Fibroblast of skin of right quadriceps (primary cell): ENCODE data around the gene RXYLT1.
"Not testable (repeated sequence)": the region's sequence is repeated elsewhere in the genome, so short reads cannot be mapped to it uniquely, and the experiment has no call there.

ENCODE experiments used
- DNase-seq: peaks from one replicate; pipeline ENCODE4 v3.0.0-alpha.2; 2013

Gene RXYLT1

GRCh38 chr12:63804746-63805145 lies 25.0 kb downstream of the RXYLT1 start:
- no peak for DNase-seq

DNA sequence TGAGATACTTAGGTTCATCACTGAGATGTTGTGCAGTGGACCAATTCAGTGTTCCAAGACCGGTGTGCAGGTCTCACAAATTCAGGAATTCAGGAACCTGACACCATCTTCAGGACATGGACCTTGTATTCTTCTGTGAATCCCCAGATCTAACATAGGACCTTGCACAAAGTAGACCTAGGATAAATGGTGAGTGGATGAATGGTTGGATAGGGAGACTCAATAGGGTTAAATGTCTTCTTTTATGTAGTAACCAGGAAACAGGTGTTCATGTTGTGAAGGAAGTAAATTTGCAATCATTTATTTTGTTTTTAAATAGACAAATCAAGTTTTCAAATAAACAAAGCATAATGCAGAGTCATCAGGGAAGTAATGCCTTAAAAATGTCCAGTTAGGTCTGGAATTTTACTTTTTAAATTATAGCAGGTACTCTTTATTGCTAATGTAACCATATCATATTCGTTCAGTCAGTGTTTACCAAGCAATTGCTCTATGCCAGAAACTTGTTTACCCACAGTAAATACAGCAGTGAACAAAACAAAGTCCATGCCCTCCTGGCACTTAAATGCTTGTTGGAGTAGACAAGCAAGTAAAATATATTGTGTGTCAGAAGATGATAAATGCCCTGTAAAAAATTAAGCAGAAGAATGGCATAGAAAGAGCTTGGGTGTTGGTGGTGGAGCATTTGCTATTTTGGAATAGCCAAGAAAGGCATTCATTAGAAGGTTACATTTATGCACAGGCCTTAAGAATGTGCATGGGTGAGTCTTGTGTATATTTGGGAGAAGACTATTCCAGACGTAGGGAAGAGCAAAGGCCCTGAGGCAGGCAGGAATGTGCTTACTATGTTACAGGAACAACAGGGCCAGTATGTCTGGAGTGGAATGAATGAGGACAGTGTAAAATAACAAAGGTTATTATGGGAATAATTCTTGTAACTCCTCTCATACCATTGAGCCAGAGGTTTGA lies 26.3 kb downstream of the RXYLT1 start:
- no peak for DNase-seq

- peak; percentile 1 for DNase-seq
These were observed 28.9 kb downstream of the RXYLT1 start for GRCh38 chr12:63808631-63809030.

GRCh38 chr12:63809566-63809965 lies 29.9 kb downstream of the RXYLT1 start:
- no peak for DNase-seq

- no peak for DNase-seq
These were observed 31.6 kb downstream of the RXYLT1 start for GRCh38 chr12:63811334-63811733.

- no peak for DNase-seq
These were observed 32.0 kb downstream of the RXYLT1 start for GRCh38 chr12:63811755-63812154.

- no peak for DNase-seq
These were observed 34.5 kb downstream of the RXYLT1 start for GRCh38 chr12:63814146-63814772.

- DNase-seq, result no peak
These were observed 35.8 kb downstream of the RXYLT1 start for GRCh38 chr12:63815482-63815852.

GRCh38 chr12:63816031-63816430 lies 36.3 kb downstream of the RXYLT1 start:
- no peak for DNase-seq

DNA sequence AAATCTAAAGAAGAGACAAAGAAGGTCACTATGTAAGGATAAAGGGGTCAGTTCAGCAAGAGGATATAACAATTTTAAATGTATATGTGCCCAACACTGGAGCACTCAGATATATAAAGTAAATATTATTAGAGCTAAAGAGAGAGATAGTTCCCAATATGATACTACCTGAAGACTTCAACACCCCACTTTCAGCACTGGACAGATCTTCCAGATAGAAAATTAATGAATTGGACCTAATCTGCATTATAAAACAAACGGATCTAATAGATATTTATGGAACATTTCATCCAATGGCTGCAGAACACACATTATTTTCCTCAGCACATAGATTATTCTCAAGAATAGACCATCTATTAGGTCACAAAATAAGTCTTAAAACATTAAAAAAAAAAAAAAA lies 40.7 kb downstream of the RXYLT1 start:
- DNase-seq, result no peak

- DNase-seq, result peak; percentile 38
These were observed 42.1 kb downstream of the RXYLT1 start for GRCh38 chr12:63821781-63822251.

DNA sequence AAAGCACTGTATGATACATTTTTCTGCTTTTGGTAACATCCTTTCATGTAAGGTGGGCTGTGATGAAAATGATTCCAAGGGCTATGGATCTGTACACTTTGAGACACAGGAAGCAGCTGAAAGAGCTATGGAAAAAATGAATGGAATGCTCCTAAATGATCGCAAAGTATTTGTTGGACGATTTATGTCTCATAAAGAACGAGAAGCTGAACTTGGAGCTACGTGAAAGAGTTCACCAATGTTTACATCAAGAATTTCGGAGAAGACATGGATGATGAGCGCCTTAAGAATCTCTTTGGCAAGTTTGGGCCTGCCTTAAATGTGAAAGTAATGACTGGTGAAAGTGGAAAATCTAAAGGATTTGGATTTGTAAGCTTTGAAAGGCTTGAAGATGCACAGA lies 42.6 kb downstream of the RXYLT1 start:
- peak; percentile 83 for DNase-seq

DNA sequence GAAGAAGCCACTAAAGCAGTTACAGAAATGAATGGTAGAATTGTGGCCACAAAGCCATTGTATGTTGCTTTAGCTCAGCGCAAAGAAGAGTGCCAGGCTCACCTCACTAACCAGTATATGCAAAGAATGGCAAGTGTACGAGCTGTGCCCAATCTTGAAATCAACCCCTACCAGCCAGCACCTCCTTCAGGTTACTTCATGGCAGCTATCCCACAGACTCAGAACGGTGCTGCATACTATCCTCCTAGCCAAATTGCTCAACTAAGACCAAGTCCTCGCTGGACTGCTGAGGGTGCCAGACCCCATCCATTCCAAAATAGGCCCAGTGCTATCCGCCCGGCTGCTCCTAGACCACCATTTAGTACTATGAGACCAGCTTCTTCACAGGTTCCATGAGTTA lies 43.3 kb downstream of the RXYLT1 start:
- DNase-seq, result no peak

- peak; percentile 61 for DNase-seq
These were observed 46.4 kb downstream of the RXYLT1 start for GRCh38 chr12:63826006-63826585.

DNA sequence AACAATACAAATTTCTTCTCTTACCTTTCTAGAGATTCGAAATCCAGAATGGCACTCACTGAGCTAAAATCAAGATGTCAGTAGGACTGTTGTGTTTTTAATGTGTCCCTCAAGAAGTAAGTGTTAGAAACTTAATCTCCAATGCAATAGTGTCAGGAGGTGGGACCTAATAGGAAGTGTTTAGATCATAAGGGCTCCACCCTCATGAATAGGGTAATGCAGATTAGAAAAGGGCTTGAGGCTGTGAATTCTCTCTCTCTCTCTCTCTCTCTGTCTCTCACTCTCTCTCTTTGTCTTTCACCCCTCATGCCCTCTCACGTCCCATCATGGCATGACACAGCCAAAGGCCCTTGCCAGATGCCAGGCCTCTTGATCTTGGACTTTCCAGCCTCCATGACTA lies 49.2 kb downstream of the RXYLT1 start:
- DNase-seq, result no peak

GRCh38 chr12:63836046-63836445 lies 56.3 kb downstream of the RXYLT1 start:
- no peak for DNase-seq

- no peak for DNase-seq
These were observed 57.2 kb downstream of the RXYLT1 start for GRCh38 chr12:63836936-63837335.

DNA sequence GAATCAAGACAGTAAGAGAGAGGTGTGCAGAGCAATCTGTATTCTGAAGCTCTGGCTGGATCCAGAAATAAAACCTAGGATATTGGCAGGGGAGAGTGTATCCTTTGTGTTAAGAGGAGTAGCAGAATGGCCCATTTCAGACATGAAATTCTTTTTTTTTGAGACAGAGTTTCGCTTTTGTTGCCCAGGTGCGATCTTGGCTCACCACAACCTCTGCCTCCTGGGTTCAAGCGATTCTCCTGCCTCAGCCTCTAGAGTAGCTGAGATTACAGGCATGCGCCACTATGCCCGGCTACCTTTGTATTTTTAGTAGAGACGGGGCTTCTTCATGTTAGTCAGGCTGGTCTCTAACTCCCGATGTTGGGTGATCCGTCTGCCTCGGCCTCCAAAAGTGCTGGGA lies 58.7 kb downstream of the RXYLT1 start:
- DNase-seq, result no peak

DNA sequence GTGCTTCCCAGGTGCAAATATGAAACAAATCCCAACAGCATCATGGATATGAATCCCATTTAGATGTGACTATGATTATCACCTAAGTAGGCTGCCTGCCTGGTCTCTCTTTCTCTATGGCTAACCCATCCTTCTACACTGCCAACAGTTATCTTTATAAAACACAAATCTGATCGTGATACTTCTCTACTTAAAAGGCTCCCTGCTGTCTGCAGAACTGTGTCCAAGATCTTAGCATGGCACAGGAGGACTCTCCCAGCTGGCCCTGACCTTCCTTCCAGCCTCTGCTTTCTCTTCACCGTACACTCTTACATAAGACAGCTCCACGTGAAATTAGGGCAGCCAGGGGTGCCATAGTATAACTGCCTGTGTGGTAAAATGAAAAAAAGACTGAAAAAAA lies 61.3 kb downstream of the RXYLT1 start:
- DNase-seq, result no peak

DNA sequence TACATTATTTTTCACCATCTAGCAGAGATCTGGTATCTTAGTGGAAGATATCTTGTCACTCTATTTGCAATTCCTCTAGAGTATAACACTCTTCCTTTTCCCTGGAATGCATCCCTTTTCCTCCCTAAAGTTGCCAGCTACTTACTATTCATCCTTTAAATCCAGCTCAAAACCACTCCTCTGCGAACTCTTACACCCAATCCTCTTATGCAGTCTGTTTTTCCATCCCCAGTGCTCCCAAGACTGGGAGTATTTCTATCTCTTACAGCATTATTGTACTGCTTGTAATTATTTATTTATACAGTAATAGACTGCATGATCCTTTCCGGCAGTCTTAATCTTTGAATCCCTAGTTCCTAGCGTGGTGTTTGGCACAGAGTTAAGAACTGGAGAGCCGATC lies 61.9 kb downstream of the RXYLT1 start:
- DNase-seq, result no peak

- not testable (repeated sequence) for DNase-seq
These were observed 63.0 kb downstream of the RXYLT1 start for GRCh38 chr12:63842750-63843149.

GRCh38 chr12:63843254-63843720 lies 63.6 kb downstream of the RXYLT1 start:
- no peak for DNase-seq

- peak; percentile 93 for DNase-seq
These were observed 64.1 kb downstream of the RXYLT1 start for GRCh38 chr12:63843721-63844390.
